HG02981 (cell line): Measurements from ENCODE around the gene SEMA6B.
"Not testable (repeated sequence)": the region's sequence is repeated elsewhere in the genome, so short reads cannot be mapped to it uniquely, and the experiment has no call there.

Experiments
- ATAC-seq: cut with Tn5 transposase; IDR thresholded peaks from one replicate; pipeline ENCODE4 v1.9.1; 2021; ENCODE audit warnings: mild to moderate bottlenecking, moderate library complexity; ENCODE audit not compliant: unreplicated experiment

The SEMA6B gene

DNA sequence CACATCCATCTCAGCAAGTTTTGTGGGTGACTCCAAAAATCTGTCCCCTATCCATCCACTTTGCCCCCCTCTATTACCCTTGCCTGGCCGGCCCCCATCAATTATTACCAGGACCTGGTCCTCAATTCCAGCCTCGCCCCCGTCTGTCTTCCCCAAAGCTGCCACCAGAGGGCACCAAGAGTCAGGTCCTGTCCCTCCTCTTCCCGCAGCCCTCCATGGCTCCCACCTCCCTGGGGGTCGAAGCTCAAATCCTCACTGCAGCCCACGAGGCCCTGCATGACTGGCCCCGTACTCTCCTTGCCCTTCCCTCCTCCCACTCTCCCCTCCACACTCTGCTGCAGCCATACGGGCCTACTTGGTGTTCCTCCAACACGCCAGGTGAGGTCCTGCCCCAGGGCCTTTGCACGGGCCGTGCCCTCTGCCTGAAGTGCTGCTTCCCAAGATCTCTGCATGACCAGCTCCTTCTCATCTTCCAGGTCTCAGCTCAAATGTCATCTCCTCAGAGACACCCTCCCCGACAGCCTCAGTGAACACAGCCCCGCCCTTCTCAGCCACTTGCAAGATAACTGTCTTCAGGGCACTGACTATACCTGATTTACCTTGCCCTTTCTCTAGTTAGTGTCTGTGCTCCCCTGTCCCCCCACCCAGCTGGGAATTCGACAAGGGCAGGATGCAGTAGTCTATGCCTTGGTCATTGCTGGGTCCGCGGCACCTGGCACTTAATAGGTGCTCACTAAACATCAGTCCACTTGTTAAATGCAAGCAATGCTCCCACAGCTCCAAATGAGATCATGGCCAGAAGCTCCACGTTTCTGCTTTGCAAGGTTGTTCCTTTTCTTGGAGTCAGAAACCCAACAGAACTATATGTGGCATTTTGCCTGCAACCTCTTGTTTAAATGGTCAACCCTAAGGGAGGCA is 16.8 kb upstream of the SEMA6B start:
- ATAC-seq: no peak

DNA sequence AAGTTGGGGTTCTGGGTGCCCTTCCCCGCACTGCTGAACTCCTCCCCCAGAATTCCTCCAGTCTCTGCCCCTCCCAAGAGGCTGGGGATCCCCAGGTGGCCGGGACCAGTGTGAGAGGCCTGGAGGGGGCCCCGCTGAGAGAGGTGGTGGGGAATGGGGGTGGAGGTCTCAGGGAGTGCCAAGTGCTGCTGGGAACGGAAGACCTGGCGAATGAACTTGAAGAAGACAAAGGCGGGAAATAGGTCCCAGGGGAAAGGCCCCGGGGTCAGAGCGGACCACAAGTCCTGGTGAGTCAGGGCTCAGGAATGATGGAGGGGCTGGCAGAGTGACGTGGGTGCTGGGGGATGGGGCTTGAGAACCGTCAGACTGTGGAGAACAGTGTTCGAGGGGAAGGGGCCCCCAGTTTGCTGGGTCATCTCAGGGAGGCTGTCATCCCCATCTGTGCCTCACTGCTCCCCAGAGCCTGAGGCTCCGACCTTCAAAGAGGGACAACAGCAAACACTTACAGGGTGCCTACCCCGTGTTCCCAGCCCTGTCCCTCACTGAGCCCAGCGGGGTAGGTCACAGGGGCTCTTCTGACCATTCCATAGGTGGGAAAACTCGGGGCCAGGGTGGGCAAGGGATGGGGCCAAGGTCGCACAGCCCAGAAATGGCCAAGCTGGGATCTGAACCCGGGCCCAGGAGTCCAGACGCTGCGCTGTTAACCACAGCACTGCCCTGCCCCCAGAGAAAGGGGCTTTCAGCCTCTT is 16.0 kb upstream of the SEMA6B start:
- no peak for ATAC-seq

- no peak for ATAC-seq
Measured at GRCh38 chr19:4573682-4574081, 14.2 kb upstream of the SEMA6B start.

DNA sequence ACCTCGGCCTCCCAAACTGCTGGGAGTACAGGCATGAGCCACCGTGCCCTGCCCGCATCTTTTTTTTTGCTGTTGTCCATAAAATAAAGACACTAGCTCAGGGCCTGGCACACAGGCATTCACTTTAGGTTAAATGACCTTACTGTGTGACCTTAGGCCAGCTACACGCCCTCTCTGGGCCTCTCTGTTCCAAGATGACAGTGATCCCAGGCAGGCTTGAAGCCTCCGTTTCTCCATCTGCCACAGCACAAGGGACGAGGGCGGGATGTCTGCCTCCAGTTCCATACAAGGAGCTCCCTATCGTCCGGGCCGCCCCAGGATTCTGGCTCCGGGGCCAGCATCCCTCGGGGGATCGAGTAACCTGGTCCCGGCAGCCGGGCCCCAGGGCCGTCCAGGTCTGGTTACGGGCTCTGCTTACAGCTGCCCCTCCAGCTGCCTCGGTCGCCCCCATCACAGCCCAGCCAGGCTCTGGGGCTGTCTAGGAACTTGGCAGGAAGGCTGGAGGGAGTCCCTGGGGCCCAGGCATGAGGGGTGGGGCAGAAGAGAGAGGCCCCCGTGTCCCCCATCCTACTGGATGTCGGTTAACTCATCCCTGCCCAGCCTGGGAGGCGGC is 11.9 kb upstream of the SEMA6B start:
- no peak for ATAC-seq

GRCh38 chr19:4570916-4571304 is 11.4 kb upstream of the SEMA6B start:
- no peak for ATAC-seq

DNA sequence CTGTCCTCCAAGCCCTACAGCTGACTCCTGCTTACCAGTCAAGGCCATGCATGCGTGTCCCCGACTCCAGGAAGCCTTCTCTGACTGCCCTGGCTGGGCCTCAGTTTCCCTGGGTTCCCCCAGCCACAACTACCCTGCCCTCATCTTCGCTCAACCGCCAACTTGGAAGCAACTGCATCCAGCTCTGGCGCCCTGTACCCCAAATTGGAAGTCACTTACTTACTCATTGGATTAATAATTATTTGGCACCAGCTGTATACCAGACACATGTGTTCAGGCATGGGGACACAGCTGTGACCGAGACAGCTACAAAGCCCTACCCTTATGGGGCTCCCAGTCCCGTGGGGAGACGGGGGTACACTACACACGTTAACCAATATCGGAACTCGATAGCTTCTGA is 10.9 kb upstream of the SEMA6B start:
- ATAC-seq: no peak

- no peak for ATAC-seq
Measured at GRCh38 chr19:4568886-4569285, 9.4 kb upstream of the SEMA6B start.

GRCh38 chr19:4567584-4568071 is 8.1 kb upstream of the SEMA6B start:
- no peak for ATAC-seq

DNA sequence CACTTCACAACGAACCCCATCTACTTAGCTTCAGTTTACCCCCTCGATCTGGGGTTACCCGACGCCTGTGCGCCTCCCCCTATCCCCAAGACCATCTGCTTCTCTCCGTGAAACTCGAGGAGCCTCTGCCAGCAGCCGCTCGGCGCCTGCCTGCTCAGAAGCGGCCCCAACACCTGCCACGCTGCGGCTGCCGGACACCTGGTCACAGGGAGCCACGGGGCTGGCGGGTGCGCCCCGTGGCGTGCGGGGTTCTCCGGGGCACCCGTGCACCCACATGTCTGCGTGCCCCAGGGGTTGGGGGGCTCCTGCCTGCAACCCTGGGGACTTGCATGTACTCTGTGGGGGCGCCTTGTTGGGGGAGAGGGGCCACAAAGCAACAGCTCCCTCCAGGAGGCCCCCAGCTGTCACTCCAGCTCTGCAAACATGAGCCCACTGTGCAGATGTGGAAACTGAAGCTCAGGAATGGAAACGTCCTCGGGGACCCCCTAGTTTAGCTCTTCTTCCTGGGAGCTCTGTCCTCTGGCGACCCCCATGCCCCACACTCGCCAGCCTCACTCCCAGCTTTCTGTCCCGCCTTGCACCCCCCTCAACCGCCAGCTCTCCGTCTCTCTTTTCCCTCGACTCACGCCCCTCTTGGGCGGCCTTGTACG is 7.0 kb upstream of the SEMA6B start:
- no peak for ATAC-seq

GRCh38 chr19:4563562-4563961 is 4.1 kb upstream of the SEMA6B start:
- ATAC-seq: not testable (repeated sequence)

DNA sequence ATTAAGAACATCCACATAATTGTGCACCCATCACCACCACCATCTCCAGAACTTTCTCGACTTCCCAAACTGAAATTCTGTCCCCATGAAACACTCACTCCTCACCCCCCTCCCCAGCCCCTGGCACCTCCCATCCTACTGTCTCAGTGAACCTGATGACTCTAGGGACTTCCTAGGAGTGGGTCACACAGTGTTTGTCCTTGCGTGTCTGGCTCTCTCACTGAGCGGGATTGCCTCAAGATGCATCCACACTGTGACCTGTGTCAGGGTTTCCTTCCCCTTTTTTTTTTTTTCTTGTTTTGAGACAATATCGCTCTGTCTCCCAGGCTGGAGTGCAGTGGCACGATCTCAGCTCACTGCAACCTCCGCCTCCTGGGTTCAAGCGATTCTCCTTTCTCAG is 2.6 kb upstream of the SEMA6B start:
- not testable (repeated sequence) for ATAC-seq

DNA sequence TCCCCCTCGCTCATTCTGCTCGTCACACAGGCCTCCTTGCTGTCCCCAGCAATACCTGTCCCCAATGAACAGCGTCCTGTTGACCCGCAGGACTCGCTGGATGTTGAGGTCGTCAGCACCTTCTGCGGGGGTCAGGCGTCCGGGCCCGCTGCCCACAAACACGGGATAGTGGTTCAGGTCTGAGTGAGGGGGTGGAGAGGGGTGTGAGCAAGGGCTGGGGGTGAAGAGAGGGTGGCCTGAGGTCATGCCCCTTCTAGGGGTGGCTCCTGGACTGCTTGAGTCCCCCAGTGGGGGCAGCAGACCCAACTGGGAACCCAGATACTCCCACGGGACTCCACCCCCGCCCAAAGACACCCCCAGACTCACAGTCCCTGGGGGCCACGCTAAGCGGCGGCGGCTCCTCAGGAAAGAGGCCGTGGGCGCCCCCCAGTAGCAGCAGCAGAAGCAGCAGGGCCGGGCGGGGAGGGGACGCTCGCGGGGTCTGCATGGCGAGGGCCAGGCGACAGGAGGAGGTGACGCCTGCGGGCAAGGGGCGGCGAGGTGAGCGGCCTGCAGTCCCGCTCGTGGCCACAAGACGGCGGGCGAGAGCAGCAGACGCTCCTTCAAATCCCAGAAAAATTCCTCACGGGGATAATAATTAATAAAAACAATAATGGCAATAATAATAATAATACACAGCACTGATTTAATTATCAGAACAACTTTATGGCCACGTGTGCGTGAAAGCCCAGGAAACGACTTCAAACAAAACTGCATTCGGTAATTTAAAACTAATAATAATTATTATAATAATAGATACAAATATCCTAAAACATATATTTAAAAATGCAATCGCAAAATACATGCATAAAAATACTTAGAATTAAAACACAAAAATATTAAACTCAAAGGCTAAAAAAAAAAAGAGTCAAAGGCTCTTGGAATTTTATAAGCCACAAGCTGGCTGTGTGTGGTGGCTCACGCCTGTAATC is 1.2 kb downstream of the SEMA6B start:
- ATAC-seq: no peak

DNA sequence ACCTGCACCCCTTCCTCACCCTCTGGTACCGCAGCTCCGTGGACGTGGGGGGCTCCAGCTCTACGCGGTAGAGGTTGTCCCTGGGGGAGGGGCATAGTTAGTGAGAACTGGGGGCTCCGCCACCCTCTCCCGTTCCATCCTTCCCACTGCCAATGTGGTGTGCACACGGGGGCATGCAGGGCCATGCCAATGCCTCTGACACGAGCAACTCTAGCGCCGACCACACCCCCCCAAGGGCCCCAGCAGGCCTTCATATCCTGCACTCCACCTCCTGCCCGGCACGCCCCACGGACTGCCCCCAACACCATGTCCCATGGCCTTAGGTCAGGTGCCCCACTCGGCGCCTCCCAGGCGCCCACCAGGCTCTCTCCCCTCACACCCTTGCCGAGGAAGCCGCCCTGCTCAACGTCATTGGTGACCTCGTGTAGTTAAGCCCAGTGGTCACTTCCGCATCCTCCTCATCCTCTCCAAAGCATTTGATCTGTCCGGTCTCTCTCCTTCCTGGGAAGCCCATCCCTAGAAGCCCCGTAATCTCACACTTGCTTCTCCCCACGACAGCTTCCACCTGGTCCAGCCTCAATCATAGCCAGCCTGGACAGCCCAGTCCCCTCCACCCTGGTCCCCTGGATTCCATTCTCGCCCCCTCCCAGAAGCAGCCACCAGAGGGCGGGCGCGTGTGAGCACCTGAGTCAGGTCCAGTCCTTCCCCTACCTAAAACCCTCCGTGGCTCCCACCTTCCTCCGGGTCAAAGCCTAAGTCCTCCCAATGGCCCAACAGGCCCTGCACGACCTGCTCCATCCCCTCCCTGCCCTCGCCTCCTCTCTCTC is 2.1 kb downstream of the SEMA6B start:
- ATAC-seq: no peak

DNA sequence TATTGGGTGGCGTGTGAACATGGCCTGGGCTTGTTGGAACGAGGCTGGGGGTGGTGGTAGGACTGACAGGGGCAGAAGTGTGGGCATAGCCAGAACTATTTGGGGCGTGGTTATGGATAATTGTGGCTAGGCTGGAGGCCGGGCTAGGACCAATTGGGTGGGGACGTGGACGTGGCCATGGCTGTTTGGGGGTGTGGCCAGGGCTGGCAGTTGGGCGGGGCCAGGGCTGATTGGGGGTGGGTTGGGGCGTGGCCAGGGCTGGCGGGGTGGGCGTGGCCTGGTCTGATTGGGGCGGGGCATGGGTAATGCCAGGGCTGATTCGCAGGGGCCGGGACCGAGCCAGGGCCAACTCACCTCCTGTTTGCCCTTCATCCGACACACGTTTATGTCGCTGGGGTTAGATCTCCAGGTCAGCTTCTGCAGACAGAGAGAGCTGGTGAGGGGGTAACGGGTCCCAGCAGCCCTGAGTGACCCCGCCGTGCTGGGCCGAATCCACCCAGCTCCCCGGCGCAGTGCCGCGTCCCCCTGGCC is 2.8 kb downstream of the SEMA6B start:
- no peak for ATAC-seq

DNA sequence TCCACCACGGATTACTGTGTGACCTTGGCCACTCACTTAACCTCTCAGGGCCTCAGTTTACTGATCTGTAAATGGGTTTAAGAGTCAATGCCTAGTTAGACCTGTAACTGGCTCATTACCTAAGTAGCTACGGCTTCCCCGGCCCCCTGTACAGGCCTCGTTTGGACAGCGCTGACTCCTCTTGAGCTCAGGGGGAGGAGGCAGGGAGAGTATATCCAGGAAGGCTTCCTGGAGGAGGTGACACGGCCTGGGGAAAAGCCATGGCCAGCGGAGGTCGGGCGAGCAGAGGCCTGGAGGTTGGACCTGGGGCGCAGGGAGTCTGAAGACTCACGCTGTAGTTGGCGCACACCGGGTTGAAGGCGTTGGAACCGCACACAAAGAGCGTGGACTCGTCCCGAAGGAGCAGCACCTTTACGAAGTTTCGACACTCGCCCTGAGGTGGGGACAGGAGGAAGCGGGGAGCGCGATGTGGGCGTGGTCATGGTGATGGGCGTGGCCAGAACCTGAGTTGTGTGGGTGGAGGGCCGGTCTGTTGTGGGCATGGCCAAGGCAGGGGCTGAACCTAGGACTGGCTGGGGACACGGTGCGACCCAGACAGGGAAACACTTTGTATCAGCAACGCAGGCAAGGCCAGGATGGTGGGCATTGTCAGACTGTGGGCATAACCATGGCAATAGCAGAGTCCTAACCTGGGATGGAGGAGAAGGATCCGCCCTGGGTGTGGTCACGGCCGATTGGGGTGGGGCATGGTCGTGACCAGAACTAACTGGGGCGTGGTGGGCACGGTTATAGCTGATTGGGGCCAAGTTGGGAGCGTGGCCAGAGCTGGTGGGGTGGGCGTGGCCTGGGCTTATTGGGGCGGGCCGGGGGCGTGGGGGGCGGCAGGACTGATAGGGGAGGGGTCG is 3.6 kb downstream of the SEMA6B start:
- no peak for ATAC-seq

GRCh38 chr19:4554717-4555116 is 4.8 kb downstream of the SEMA6B start:
- no peak for ATAC-seq

DNA sequence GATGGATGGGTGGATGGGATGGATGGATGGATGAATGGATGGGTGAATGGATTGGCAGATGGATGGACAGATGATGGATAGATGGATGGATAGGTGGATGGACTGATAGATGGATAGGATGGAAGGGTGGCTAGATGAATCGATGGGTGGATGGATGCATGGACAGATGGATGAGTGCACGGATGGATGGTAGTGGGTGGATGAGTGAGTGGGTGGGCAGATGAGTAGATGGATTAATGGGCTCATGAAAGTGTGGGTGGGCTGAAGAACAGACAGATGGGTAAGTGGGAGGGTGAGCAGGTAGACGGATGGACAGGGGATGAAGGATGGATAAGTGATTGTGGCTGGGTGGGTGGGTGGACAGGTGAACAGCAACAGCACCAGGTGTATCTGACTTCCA is 5.7 kb downstream of the SEMA6B start:
- no peak for ATAC-seq
